PFSK-1 (cell line): ENCODE results near the gene NKAIN4.
A peak's percentile ranks its signal among the peaks of the same experiment; 100 is the strongest.

Source experiments
- POLR2AphosphoS5 ChIP-seq: IDR thresholded peaks from 2 replicates; pipeline ENCODE4 v1.6.1; 2012; ENCODE audit warnings: low read depth, mild to moderate bottlenecking, control low read depth, low read length, moderate library complexity
- TAF1 ChIP-seq: IDR thresholded peaks from 2 replicates; pipeline ENCODE4 v1.6.1; 2012; ENCODE audit warnings: low read length, control low read depth, borderline replicate concordance; ENCODE audit not compliant: insufficient read depth
- TF ChIP-seq, protein P1 (sequence below), 2 experiments: IDR thresholded peaks; 2 replicates each; pipeline versions ENCODE4 v1.6.1 to v1.8.0; 2011 to 2012; ENCODE audit warnings: low read depth in 2 of 2, low read length in 2 of 2, control low read depth in 1 of 2, inconsistent platforms in 1 of 2, mild to moderate bottlenecking in 1 of 2, moderate library complexity in 1 of 2; ENCODE audit not compliant: insufficient read depth in 1 of 2

DNA sequence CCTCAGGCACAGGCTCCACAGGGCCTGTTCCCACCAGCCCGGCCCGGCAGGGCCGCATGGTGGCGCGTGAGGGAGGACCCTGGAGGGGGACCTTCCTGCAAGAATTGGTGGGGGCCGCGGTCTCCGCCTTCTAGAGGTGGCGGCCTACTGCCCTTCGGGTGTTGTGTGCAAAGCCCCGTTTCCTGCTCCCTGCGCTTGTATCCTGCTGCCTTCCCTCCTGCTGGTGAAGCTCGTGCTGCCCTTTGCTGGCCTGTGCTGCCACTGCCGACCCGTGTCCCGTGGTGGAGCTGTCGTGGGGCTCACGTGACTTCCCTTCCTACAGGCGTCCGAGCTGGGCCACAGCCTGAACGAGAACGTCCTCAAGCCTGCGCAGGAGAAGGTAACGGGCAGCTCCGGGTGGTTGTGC is 30.3 kb upstream of the NKAIN4 start:
- TF ChIP-seq, protein P1, sequence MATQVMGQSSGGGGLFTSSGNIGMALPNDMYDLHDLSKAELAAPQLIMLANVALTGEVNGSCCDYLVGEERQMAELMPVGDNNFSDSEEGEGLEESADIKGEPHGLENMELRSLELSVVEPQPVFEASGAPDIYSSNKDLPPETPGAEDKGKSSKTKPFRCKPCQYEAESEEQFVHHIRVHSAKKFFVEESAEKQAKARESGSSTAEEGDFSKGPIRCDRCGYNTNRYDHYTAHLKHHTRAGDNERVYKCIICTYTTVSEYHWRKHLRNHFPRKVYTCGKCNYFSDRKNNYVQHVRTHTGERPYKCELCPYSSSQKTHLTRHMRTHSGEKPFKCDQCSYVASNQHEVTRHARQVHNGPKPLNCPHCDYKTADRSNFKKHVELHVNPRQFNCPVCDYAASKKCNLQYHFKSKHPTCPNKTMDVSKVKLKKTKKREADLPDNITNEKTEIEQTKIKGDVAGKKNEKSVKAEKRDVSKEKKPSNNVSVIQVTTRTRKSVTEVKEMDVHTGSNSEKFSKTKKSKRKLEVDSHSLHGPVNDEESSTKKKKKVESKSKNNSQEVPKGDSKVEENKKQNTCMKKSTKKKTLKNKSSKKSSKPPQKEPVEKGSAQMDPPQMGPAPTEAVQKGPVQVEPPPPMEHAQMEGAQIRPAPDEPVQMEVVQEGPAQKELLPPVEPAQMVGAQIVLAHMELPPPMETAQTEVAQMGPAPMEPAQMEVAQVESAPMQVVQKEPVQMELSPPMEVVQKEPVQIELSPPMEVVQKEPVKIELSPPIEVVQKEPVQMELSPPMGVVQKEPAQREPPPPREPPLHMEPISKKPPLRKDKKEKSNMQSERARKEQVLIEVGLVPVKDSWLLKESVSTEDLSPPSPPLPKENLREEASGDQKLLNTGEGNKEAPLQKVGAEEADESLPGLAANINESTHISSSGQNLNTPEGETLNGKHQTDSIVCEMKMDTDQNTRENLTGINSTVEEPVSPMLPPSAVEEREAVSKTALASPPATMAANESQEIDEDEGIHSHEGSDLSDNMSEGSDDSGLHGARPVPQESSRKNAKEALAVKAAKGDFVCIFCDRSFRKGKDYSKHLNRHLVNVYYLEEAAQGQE (IDR thresholded peaks at IDR 0.05; ENCODE audit: insufficient read depth in 1 of 2, low read depth in 2 of 2, low read length in 2 of 2), result no peak
- TF ChIP-seq POLR2AphosphoS5 (0 out of 2 replicates have a peak, but pooled peaks have one; percentile 23), TAF1 (no peak)
